ENCODE measurements around the gene CELF4. TPM values are rescaled to one million over a fixed set of nuclear protein-coding genes. Genes with fewer than 3 reads are reported as not detected.

CELF4 gene
- total RNA-seq, 1 experiment from 2014 or later: not detected

DNA sequence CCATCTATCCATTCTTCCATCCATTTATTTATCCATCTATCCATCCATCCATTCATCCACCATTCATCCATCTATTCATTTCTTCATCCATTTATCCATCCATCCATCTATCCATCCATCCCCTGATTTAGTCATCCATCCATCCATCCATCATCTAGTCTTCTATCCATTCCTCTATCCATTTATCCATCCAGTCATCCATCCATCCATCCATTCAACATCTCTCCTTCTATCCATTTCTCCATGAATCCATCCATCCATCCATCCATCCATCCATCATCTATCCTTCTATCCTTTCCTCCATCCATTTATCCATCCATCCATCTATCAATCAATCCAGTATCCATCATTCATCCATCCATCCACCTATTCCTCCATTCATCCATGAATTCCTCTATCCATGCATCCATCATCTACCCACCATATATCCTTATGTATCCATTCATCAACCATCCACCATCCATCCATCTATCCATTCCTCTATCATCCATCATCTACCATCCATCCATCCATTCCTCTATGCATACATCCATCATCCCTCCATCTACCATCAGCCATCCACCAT lies 185.0 kb downstream of the CELF4 start:
- Histone ChIP-seq H3K36me3 (ENCODE audit: control insufficient read depth, insufficient read depth, low read length) (no peaks in the 10 kb centered on the region), H3K27me3 (ENCODE audit: control insufficient read depth, insufficient read depth, low read length) (no peaks in the 10 kb centered on the region; the same call in 1 of the 2 replicates), H3K27ac (ENCODE audit: low read length) (no peak overlapping the region), H3K4me3 (ENCODE audit: low read depth in 2 of 2, low read length in 2 of 2) (no peak overlapping the region), H3K4me1 (ENCODE audit: control insufficient read depth, insufficient read depth, low read length) (no peaks in the 10 kb centered on the region), H3K9me3 (ENCODE audit: control insufficient read depth, insufficient read depth, low read depth, low read length) (no peaks in the 10 kb centered on the region)
- CTCF ChIA-PET: no interaction called here
- intact Hi-C loops (cut with micrococcal nuclease; ENCODE audit: unreplicated experiment): no loop called here
- in situ Hi-C loops (cut with HindIII; ENCODE audit: low pct_unique_long_range_greater_than_20kb, low sequenced_read_pairs): no loop called here
- TF ChIP-seq SIN3A (IDR thresholded peaks at IDR 0.05; ENCODE audit: borderline replicate concordance, insufficient read depth, low read depth, low read length): no peak
- no peak for TF ChIP-seq REST (IDR thresholded peaks at IDR 0.05; ENCODE audit: insufficient read depth in 1 of 2, low read depth in 2 of 2, low read length in 1 of 2)
- TF ChIP-seq CTCF (IDR thresholded peaks at IDR 0.05): no peak
- no peak for TF ChIP-seq TCF7L2 (IDR thresholded peaks at IDR 0.05; ENCODE audit: low read depth, low read length)
- TF ChIP-seq POLR2AphosphoS5 (IDR thresholded peaks at IDR 0.05; ENCODE audit: low read depth, low read length): no peak
- no peak for ATAC-seq
- DNase-seq (ENCODE audit: low read depth, low spot score): no peak
- POLR2A ChIA-PET: no interaction called here
- no TSS peak for BruUV-seq (replicated peaks)

DNA sequence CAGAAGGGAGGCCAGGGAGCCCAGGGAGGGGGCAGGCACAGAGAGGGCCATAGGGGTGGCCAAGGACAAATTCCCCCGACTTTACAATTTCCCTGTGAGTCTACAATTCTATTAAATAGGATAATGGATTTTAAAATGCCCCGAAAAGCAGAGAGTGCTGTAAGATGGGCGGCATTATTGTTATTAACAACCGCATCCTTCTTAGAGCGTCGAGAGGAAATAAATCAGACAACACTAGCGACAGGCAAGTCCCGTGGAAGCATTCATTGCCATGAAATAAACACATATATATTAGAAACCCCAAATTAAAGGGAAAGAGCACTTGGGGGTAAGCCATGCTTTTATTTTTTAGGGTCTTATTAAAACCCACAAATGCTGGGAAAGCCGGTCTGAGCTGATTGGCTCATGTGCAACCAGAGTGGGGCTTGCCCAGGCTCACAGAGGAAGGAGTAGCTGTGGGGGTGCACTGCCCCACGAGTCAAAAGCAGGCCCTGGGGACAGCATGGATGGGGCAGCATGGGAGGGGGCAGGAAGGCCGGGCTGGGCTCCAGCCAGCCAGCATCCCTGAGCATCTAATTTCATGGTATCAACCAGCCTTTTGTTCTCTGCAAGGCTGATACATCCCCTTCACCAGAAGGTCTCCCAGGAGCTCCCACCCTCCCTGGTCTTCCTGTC lies 187.1 kb downstream of the CELF4 start:
- POLR2A ChIA-PET: no interaction called here

More for the DNA sequence above, 187.1 kb downstream of the CELF4 start:
- in situ Hi-C loops (cut with HindIII; ENCODE audit: low pct_unique_long_range_greater_than_20kb, low sequenced_read_pairs) (no loop called here), intact Hi-C loops (cut with micrococcal nuclease; ENCODE audit: unreplicated experiment) (no loop called here)
- CTCF ChIA-PET: no interaction called here
- H3K9me3 ChIP-seq (ENCODE audit: control insufficient read depth, insufficient read depth, low read depth, low read length): no peaks in the 10 kb centered on the region
- H3K36me3 ChIP-seq (ENCODE audit: control insufficient read depth, insufficient read depth, low read length): no peaks in the 10 kb centered on the region
- H3K27ac ChIP-seq (ENCODE audit: low read length): no peak overlapping the region
- no TSS peak for BruUV-seq (replicated peaks)
- no peaks in the 10 kb centered on the region; the same call in 1 of the 2 replicates for H3K27me3 ChIP-seq (ENCODE audit: control insufficient read depth, insufficient read depth, low read length)
- H3K4me3 ChIP-seq (ENCODE audit: low read depth in 2 of 2, low read length in 2 of 2): no peak overlapping the region
- ATAC-seq (no peak), DNase-seq (ENCODE audit: low read depth, low spot score) (no peak)
- H3K4me1 ChIP-seq (ENCODE audit: control insufficient read depth, insufficient read depth, low read length): no peaks in the 10 kb centered on the region
- TF ChIP-seq REST (IDR thresholded peaks at IDR 0.05; ENCODE audit: insufficient read depth in 1 of 2, low read depth in 2 of 2, low read length in 1 of 2): no peak
- no peak for TF ChIP-seq SIN3A (IDR thresholded peaks at IDR 0.05; ENCODE audit: borderline replicate concordance, insufficient read depth, low read depth, low read length)
- no peak for TF ChIP-seq TCF7L2 (IDR thresholded peaks at IDR 0.05; ENCODE audit: low read depth, low read length)
- TF ChIP-seq POLR2AphosphoS5 (IDR thresholded peaks at IDR 0.05; ENCODE audit: low read depth, low read length): no peak
